Memory B cell (primary cell): ENCODE measurements around the gene GALNTL6.

ENCODE experiments used
- ATAC-seq: fragments of 150-1000 bp; cut with Tn5 transposase; 2 replicates; pipeline ENCODE4 v1.10.0; 2021; ENCODE audit warnings: low read depth, mild to moderate bottlenecking, moderate library complexity
- DNase-seq, 2 donors: peaks; one replicate each; pipeline ENCODE4 v3.0.0; 2022; ENCODE audit warnings: low spot score in 2 of 2
- H3K27ac Mint-ChIP-seq: one replicate; pipeline ENCODE4 v1.8.0; 2022; ENCODE audit warnings: mild to moderate bottlenecking, moderate library complexity, mixed read lengths
- H3K27me3 Mint-ChIP-seq: one replicate; pipeline ENCODE4 v1.8.0; 2022; ENCODE audit warnings: mixed read lengths
- H3K36me3 Mint-ChIP-seq: one replicate; pipeline ENCODE4 v1.8.0; 2022; ENCODE audit warnings: mild to moderate bottlenecking, mixed read lengths
- H3K4me1 Mint-ChIP-seq: one replicate; pipeline ENCODE4 v1.8.0; 2022; ENCODE audit warnings: mixed read lengths
- H3K4me3 Mint-ChIP-seq: one replicate; pipeline ENCODE4 v1.8.0; 2022; ENCODE audit warnings: mild to moderate bottlenecking, moderate library complexity, mixed read lengths
- H3K9me3 Mint-ChIP-seq: one replicate; pipeline ENCODE4 v1.8.0; 2022; ENCODE audit warnings: mixed read lengths

GALNTL6 gene

DNA sequence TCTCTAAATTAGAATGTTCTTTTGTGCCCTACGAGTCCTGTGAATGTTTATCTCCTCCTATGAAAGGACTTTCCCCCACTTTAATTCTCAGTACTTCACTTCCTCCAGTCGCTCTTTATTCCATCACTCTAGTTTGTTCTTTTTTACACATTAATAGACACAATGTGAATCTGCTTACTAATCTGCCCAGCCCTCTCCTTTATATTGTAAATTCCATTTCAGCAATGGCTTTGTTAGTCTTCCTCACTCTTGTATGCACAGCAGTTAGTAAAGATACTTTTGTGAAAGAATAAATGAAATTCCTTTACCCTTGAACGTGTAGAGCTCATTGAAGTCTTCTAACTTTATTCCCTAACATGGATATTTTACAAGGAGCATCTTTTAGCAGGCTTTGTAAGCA lies 255.3 kb downstream of the GALNTL6 start:
- Mint-ChIP-seq H3K27ac (no peak overlapping the region), H3K36me3 (no peaks in the 10 kb centered on the region), H3K9me3 (no peaks in the 10 kb centered on the region), H3K4me1 (no peaks in the 10 kb centered on the region), H3K4me3 (no peak overlapping the region), H3K27me3 (no peaks in the 10 kb centered on the region)
- ATAC-seq (no peak), DNase-seq (no peak)

DNA sequence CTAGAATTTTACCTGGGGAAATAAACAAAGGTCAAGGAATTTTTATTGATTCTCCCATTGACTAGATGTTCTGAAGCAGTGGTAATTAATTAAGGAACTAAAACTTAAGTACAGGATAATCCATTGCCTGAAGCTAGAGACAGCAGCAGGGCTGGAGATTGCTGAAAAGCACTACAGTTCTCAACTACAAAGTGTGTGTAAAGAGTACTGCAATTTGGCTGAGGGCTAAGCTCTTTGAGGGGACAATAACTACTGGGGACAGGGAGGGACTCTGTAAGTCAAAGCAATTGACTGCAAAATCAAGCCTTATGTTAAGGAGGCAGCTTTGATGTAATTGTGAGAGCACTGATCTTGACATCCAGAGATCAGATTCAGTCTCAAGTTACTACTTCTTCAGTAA lies 260.4 kb downstream of the GALNTL6 start:
- Mint-ChIP-seq H3K4me3 (no peak overlapping the region), H3K9me3 (peaks cover 5% of the 10 kb centered on the region), H3K36me3 (no peaks in the 10 kb centered on the region), H3K4me1 (no peaks in the 10 kb centered on the region), H3K27ac (no peak overlapping the region), H3K27me3 (no peaks in the 10 kb centered on the region)
- ATAC-seq, result no peak
- DNase-seq, result no peak

DNA sequence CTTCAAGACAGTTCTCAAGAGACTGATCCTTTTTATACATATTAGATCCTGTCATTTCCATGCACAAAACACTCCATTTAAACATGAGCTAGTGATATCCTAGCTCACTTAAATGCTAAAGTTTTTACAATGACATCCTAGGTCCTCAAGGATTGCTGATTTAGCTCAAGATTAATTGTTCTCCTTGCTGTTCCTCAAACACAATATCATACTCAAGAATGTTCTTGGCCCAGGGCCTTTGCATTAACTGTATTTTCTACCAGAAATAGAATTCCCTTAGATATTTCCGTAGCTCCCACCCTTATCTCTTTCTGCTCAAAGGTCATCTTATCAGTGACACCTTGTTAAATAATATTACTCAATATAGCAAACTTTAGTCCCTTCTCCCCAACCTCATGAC lies 270.1 kb downstream of the GALNTL6 start:
- no peak for DNase-seq
- no peak overlapping the region for H3K27ac Mint-ChIP-seq
- no peaks in the 10 kb centered on the region for H3K27me3 Mint-ChIP-seq
- no peak for ATAC-seq
- no peak overlapping the region for H3K4me3 Mint-ChIP-seq
- H3K4me1 Mint-ChIP-seq, result no peaks in the 10 kb centered on the region
- H3K36me3 Mint-ChIP-seq, result no peaks in the 10 kb centered on the region
- no peaks in the 10 kb centered on the region for H3K9me3 Mint-ChIP-seq

DNA sequence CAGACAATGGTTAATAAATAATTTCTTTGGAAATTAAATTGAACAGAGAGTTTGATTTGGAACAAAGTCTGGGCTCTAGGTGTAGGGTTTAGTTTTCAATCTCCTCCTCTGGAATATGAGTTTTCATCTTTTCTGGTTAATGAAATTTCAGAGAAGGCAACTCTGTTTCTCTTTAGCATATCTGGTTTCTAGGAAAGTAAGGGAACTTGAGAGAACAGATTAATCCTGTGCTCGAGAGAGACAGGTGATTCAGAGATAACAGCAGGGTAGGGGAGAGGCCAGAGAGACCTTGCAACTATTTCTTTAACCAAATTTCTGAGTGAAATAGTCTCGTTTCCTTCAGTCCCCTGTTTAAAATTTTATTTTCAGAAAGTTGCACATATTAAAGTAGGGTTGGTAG lies 275.4 kb downstream of the GALNTL6 start:
- no peaks in the 10 kb centered on the region for H3K9me3 Mint-ChIP-seq
- DNase-seq (no peak), ATAC-seq (no peak)
- no peaks in the 10 kb centered on the region for H3K36me3 Mint-ChIP-seq
- H3K27ac Mint-ChIP-seq, result no peak overlapping the region
- no peak overlapping the region for H3K4me3 Mint-ChIP-seq
- no peaks in the 10 kb centered on the region for H3K27me3 Mint-ChIP-seq
- no peaks in the 10 kb centered on the region for H3K4me1 Mint-ChIP-seq

DNA sequence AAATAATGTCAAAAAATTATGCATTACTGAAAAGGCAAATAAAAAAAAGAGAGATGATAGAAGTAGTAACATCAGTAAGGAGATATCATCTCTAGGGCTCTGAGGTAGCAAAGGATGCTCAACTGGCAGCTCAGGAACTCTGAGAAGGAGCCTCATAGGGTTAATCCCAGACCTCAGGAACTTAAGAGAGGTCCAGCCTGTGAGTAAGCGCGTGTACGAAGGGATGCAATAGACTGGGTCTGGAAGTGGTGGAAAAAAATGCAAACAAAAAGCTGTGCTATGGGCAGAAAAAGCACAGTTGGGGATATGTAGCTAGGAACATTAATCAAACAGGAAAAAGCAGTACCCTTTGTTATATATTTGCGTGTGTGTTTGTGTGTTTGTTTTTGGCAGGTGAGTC lies 282.0 kb downstream of the GALNTL6 start:
- H3K9me3 Mint-ChIP-seq, result peaks cover 1% of the 10 kb centered on the region
- no peaks in the 10 kb centered on the region for H3K4me1 Mint-ChIP-seq
- H3K36me3 Mint-ChIP-seq, result no peaks in the 10 kb centered on the region
- H3K27ac Mint-ChIP-seq, result no peak overlapping the region
- ATAC-seq, result no peak
- no peak for DNase-seq
- H3K27me3 Mint-ChIP-seq, result peaks cover 3% of the 10 kb centered on the region
- H3K4me3 Mint-ChIP-seq, result no peak overlapping the region

DNA sequence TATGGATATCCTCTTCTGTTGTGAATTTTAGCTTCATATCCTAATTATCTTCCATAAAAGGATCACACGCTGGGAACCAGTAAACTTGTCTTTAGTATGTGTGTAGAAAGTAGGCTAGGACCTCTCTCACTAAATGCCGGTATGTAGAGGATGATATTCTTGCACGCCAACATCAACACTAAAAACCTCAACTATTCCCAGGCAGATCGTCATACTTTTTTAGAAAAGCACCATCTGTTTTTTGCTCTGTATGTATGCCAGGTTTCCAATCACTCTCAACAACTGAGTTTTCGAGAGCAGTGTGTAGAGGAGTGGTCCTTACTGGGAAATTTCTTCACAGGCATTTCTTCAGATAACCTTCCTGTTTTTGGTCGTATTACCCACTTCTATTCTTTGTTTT lies 283.6 kb downstream of the GALNTL6 start:
- ATAC-seq (no peak), DNase-seq (no peak)
- Mint-ChIP-seq H3K36me3 (no peaks in the 10 kb centered on the region), H3K27me3 (peaks cover 3% of the 10 kb centered on the region), H3K4me3 (no peak overlapping the region), H3K4me1 (no peaks in the 10 kb centered on the region), H3K27ac (no peak overlapping the region), H3K9me3 (peaks cover 1% of the 10 kb centered on the region)

DNA sequence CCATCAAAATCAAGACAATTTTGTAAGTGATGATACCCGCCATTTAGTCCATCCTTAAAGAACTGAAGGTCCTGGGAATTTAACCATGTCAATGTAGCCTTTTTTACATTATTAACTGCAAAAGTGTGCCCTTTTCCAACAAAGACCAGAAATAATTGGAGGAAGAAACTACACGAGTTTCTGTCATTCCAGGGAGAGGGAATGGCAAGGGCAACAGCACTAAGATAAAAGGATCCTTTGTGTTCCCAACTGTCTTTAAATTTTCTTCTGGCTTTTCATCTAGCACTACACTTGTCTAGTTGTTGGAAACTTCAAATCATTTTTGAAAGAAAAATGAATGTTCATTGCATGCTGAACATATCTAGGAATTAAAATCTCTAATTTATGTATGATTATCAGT lies 286.2 kb downstream of the GALNTL6 start:
- Mint-ChIP-seq H3K36me3 (no peaks in the 10 kb centered on the region), H3K4me1 (no peaks in the 10 kb centered on the region), H3K9me3 (peaks cover 3% of the 10 kb centered on the region), H3K27me3 (peaks cover 3% of the 10 kb centered on the region), H3K27ac (no peak overlapping the region), H3K4me3 (no peak overlapping the region)
- ATAC-seq, result no peak
- DNase-seq, result no peak

DNA sequence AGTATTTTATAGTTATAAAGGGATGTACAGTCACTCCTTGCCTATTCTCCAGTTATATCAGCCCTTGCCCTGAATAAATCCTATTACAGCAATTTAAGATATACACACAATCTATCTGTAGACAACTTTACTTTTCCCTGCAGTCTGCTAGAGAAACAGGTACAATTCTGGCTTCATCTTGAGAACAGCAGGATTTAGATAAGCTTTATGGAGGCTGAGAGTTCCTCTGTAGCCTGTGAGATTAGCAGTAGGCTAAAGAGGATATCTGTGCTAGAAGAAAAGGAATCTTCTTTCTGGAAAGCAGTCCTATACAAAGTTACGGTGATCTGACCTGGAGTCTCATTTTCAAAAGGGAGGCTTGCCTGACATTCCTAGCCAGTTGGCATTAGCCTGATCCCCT lies 290.3 kb downstream of the GALNTL6 start:
- Mint-ChIP-seq H3K27ac (no peak overlapping the region), H3K36me3 (no peaks in the 10 kb centered on the region), H3K4me1 (no peaks in the 10 kb centered on the region), H3K27me3 (peaks cover 3% of the 10 kb centered on the region), H3K9me3 (peaks cover 3% of the 10 kb centered on the region), H3K4me3 (no peak overlapping the region)
- no peak for DNase-seq
- no peak for ATAC-seq

DNA sequence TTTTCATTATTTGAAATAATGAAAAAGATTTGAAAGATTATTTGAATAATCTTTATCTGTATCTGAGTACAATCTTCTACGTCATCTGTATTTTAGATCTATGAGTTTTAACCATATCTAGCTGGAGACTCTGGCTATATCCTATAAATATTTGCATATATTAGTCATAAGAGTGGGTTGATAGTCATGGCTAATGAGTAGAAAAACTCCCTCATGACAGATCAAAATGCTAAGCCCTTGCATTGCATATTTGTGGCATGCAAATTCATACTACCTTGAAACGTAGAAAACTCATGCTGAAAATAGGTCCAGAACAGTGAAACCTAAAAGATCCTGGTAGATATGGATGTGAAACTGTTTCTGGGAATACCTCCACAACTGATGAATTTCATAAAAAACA lies 291.3 kb downstream of the GALNTL6 start:
- Mint-ChIP-seq H3K9me3 (peaks cover 2% of the 10 kb centered on the region), H3K36me3 (no peaks in the 10 kb centered on the region), H3K27me3 (no peaks in the 10 kb centered on the region), H3K4me1 (no peaks in the 10 kb centered on the region), H3K4me3 (no peak overlapping the region), H3K27ac (no peak overlapping the region)
- ATAC-seq, result peak; percentile 19
- no peak for DNase-seq

DNA sequence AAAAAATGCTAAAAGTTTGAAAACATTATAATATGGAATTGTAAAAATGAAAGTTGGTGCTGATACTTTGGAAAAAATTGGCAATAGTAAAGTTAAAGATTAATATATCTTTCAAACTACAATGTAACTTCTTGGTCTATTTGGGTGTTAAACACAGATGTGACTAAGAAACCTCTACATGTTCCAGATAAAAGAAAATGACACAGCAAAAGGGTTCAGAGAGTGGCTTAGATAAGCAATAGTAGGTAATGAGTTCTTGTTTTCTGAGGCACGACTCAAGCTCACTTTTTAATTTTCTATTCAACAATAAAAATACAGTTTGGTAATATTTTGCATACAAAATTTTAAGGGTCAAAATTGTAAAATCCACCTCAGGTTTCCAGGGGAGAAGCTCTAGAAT lies 292.7 kb downstream of the GALNTL6 start:
- no peak for DNase-seq
- Mint-ChIP-seq H3K27ac (no peak overlapping the region), H3K4me3 (no peak overlapping the region), H3K9me3 (peaks cover 2% of the 10 kb centered on the region), H3K36me3 (no peaks in the 10 kb centered on the region), H3K4me1 (no peaks in the 10 kb centered on the region), H3K27me3 (no peaks in the 10 kb centered on the region)
- no peak for ATAC-seq

DNA sequence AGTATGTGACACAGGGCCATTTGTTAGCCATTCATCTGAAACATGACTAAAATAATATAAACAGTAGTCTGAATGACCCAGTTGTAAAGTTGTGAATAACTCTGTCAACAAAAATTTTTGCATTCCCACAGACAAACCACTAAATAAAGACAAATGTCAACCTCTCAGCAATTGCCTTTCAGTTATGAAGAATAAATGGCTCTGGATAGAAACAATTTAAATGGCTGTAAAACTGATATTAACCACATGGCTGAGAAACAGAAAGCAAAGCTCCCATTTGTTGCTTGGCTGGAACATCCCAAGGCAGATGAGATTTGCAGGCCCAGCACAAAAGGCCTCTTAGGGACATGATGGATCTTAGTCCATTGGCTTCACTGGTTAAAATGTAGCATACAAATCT lies 296.3 kb downstream of the GALNTL6 start:
- Mint-ChIP-seq H3K9me3 (no peaks in the 10 kb centered on the region), H3K27ac (no peak overlapping the region), H3K4me1 (no peaks in the 10 kb centered on the region), H3K27me3 (no peaks in the 10 kb centered on the region), H3K4me3 (no peak overlapping the region), H3K36me3 (no peaks in the 10 kb centered on the region)
- no peak for ATAC-seq
- no peak for DNase-seq

DNA sequence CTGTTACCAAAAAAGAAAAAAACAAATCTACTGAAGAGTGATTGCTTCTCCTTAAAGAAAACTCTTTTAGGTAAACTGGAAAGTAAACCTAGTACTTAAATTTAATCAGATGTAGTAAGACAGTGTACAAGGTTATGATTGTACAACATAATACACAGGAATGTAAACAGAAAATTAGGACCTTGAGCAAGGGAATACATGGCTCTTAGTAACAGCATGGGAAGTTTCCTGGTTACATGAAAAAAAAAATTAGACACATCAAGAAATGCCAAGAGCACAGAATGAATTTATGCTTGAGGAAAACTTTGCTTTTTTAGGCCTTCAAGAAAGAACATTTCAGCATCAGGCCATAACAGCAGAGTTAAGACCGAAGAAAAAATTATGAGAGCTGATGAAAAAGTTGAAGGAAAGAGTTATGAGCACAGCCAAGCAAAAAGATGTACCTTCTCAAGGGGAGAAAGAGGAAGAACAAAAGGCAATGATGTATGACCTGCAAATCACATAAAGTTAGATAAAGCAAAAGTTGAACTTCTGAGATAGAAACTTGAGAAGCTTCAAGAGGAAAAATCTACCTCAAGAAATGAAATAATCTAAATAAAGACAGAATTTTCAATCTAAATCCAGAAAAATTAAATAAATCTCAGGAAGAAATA lies 311.6 kb downstream of the GALNTL6 start:
- Mint-ChIP-seq H3K36me3 (no peaks in the 10 kb centered on the region), H3K27me3 (no peaks in the 10 kb centered on the region), H3K4me1 (peaks cover 6% of the 10 kb centered on the region), H3K27ac (peak overlapping the region; percentile 29), H3K9me3 (no peaks in the 10 kb centered on the region), H3K4me3 (peak overlapping the region; percentile 0)
- DNase-seq (peak in 1 of 2 donors; percentile 3), ATAC-seq (peak; percentile 90)

DNA sequence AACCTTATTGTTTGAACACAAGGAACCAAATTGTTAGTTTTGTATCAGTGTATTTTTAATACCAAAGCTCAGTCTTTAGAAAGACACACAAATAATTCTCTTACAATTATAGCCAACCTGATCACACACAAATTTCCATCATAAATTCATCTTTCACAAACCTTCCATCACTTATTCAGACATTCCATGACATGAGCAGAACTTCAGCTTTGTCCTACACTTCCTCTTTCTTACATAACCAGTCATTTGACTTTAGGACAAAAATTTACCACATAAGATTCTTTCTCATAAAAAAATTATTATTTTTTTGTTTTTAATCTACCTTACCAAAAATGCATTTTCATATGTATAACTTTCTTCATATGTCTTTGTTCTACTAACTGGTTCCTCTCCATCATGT lies 312.2 kb downstream of the GALNTL6 start:
- no peak for DNase-seq
- H3K9me3 Mint-ChIP-seq, result no peaks in the 10 kb centered on the region
- ATAC-seq, result peak; percentile 45
- no peaks in the 10 kb centered on the region for H3K27me3 Mint-ChIP-seq
- H3K4me3 Mint-ChIP-seq, result no peak overlapping the region
- peaks cover 6% of the 10 kb centered on the region for H3K4me1 Mint-ChIP-seq
- H3K27ac Mint-ChIP-seq, result peak overlapping the region; percentile 29
- H3K36me3 Mint-ChIP-seq, result no peaks in the 10 kb centered on the region

DNA sequence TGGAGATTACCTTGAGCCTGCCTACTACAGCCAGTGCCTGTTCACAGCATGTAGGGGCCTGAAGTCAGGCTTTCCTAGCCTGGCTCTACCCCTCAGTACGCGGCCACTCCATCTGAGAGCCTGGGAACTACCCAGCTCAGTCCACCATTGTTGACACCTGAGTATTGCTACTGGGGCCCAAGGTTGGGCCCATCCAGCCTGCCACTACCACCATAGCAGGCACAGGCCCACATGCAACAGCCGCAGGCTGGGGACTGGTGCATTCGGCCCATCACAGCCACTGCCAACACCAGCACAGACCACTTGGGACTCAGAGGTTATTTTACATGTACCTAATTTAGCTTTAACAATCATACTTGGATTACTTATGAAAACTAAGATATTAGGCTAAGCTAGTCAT lies 314.0 kb downstream of the GALNTL6 start:
- Mint-ChIP-seq H3K27ac (no peak overlapping the region), H3K4me1 (peaks cover 6% of the 10 kb centered on the region), H3K9me3 (no peaks in the 10 kb centered on the region), H3K27me3 (no peaks in the 10 kb centered on the region), H3K36me3 (no peaks in the 10 kb centered on the region), H3K4me3 (no peak overlapping the region)
- ATAC-seq (no peak), DNase-seq (no peak)

DNA sequence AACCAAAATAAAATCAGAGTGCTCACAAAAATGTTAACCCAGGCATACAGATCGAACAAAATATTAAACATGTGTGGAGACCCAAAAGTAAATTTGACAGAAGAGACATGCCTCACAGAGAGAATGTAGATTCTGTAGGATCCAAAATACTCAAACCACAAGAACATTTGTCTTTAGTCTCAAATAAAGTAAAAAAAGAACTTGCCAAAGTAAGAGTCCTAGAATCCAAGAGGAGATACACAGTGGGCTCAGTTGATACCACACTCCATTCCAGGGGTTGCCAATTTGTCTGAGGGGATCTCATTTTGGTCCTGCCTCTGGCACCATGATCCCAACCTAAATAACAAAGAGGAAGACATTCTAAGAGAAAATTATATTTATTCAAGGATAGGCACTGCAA lies 316.4 kb downstream of the GALNTL6 start:
- Mint-ChIP-seq H3K27ac (no peak overlapping the region), H3K4me1 (peaks cover 6% of the 10 kb centered on the region), H3K27me3 (no peaks in the 10 kb centered on the region), H3K4me3 (no peak overlapping the region), H3K9me3 (no peaks in the 10 kb centered on the region), H3K36me3 (no peaks in the 10 kb centered on the region)
- ATAC-seq (no peak), DNase-seq (no peak)
